ENCODE results near the gene CDC25A.

DNA sequence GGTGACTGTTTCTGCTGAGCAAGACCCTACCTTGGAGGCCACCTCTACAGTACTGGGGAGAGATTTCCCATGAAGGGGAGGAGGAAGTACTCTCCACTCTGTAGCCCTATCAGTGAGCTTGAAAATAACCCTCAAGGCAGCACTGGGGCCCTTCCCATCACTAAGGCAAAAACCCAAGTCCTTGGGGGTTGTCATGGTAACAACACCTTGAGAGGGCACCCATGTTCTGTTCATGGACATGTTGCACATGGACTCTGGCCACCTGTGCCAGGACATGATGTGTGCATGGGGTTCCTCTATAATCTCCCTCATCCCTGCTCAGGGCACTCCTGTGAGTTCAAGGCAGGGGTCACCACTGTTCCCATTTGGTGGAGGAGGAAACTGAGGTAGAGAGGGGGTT lies 10.9 kb upstream of the CDC25A start:
- TF ChIP-seq, protein P1, sequence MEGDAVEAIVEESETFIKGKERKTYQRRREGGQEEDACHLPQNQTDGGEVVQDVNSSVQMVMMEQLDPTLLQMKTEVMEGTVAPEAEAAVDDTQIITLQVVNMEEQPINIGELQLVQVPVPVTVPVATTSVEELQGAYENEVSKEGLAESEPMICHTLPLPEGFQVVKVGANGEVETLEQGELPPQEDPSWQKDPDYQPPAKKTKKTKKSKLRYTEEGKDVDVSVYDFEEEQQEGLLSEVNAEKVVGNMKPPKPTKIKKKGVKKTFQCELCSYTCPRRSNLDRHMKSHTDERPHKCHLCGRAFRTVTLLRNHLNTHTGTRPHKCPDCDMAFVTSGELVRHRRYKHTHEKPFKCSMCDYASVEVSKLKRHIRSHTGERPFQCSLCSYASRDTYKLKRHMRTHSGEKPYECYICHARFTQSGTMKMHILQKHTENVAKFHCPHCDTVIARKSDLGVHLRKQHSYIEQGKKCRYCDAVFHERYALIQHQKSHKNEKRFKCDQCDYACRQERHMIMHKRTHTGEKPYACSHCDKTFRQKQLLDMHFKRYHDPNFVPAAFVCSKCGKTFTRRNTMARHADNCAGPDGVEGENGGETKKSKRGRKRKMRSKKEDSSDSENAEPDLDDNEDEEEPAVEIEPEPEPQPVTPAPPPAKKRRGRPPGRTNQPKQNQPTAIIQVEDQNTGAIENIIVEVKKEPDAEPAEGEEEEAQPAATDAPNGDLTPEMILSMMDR (IDR thresholded peaks at IDR 0.05) = no peak
- TF ChIP-seq POLR2A (IDR thresholded peaks at IDR 0.05) = no peak

All from lower leg skin (tissue), 3 donors.